Liver (tissue), 9 donors: ENCODE results near the gene SPATC1L. TPM values are rescaled to one million over a fixed set of nuclear protein-coding genes. Genes with fewer than 3 reads are reported as not detected.

Experiments used
- DNase-seq: peaks from one replicate; pipeline ENCODE4 v3.0.0-alpha.2; 2017; ENCODE audit warnings: low spot score
- H3K27ac ChIP-seq, 2 donors: one replicate each; pipeline ENCODE4 v1.7.0; 2013; ENCODE audit warnings: inconsistent platforms in 2 of 2, low read length in 2 of 2, control low read depth in 1 of 2, low read depth in 1 of 2, mild to moderate bottlenecking in 1 of 2
- H3K27me3 ChIP-seq, 4 donors: one replicate each; pipeline versions ENCODE4 v1.6.1 to v1.7.0; 2013; ENCODE audit warnings: low read length in 3 of 4, inconsistent platforms in 1 of 4, mild to moderate bottlenecking in 1 of 4, moderate library complexity in 1 of 4; ENCODE audit not compliant: control insufficient read depth in 4 of 4, insufficient read depth in 4 of 4
- H3K36me3 ChIP-seq, 4 donors: one replicate each; pipeline versions ENCODE4 v1.6.1 to v1.7.0; 2013; ENCODE audit warnings: low read length in 3 of 4, mild to moderate bottlenecking in 3 of 4, low read depth in 1 of 4, moderate library complexity in 1 of 4; ENCODE audit not compliant: control insufficient read depth in 4 of 4, insufficient read depth in 3 of 4
- H3K4me1 ChIP-seq, 4 donors: one replicate each; pipeline versions ENCODE4 v1.6.1 to v1.7.0; 2013; ENCODE audit warnings: low read length in 3 of 4, mild to moderate bottlenecking in 3 of 4, moderate library complexity in 1 of 4; ENCODE audit not compliant: control insufficient read depth in 4 of 4, insufficient read depth in 4 of 4
- H3K4me3 ChIP-seq, 3 donors: one replicate each; pipeline versions ENCODE4 v1.6.1 to v1.7.0; 2013; ENCODE audit warnings: low read length in 3 of 3, control low read depth in 1 of 3, low read depth in 1 of 3, mild to moderate bottlenecking in 1 of 3
- H3K9ac ChIP-seq, 2 donors: one replicate each; pipeline ENCODE4 v1.7.0; 2013; ENCODE audit warnings: low read length in 2 of 2, mild to moderate bottlenecking in 2 of 2, moderate library complexity in 2 of 2, control low read depth in 1 of 2, low read depth in 1 of 2
- H3K9me3 ChIP-seq, 4 donors: one replicate each; pipeline versions ENCODE4 v1.6.1 to v1.7.0; 2013; ENCODE audit warnings: low read length in 3 of 4; ENCODE audit not compliant: control insufficient read depth in 4 of 4
- EGR1 ChIP-seq, 2 donors: IDR thresholded peaks; 2 replicates each; pipeline ENCODE4 v1.6.1; 2016 to 2018; ENCODE audit warnings: antibody characterized with exemption in 2 of 2, low read depth in 2 of 2
- FOXA1 ChIP-seq: IDR thresholded peaks from 2 replicates; pipeline ENCODE4 v1.6.1; 2016; ENCODE audit warnings: antibody characterized with exemption
- FOXA2 ChIP-seq: IDR thresholded peaks from 2 replicates; pipeline ENCODE4 v1.6.1; 2016; ENCODE audit warnings: antibody characterized with exemption
- GABPA ChIP-seq, 2 donors: IDR thresholded peaks in 1 of 2; conservative IDR thresholded peaks in 1 of 2; 2 replicates each; pipeline ENCODE4 v1.6.1; 2016; ENCODE audit warnings: antibody characterized with exemption in 2 of 2, mild to moderate bottlenecking in 1 of 2, moderate library complexity in 1 of 2
- HNF4A ChIP-seq, 2 donors: conservative IDR thresholded peaks; 2 replicates each; pipeline ENCODE4 v1.6.1; 2016; ENCODE audit warnings: antibody characterized with exemption in 2 of 2, mild to moderate bottlenecking in 2 of 2
- RAD21 ChIP-seq, 2 donors: IDR thresholded peaks; 2 replicates each; pipeline ENCODE4 v1.6.1; 2016; ENCODE audit warnings: antibody characterized with exemption in 2 of 2, mild to moderate bottlenecking in 2 of 2
- RXRA ChIP-seq, 2 donors: IDR thresholded peaks; 2 replicates each; pipeline ENCODE4 v1.6.1; 2017 to 2018; ENCODE audit warnings: antibody characterized with exemption in 2 of 2, mild to moderate bottlenecking in 1 of 2
- SP1 ChIP-seq: IDR thresholded peaks from 2 replicates; pipeline ENCODE4 v1.6.1; 2018; ENCODE audit warnings: antibody characterized with exemption, mild to moderate bottlenecking
- TAF1 ChIP-seq: conservative IDR thresholded peaks from 2 replicates; pipeline ENCODE4 v1.6.1; 2016; ENCODE audit warnings: antibody characterized with exemption, mild to moderate bottlenecking
- YY1 ChIP-seq: IDR thresholded peaks from 2 replicates; pipeline ENCODE4 v1.6.1; 2016; ENCODE audit warnings: antibody characterized with exemption, mild to moderate bottlenecking
- WGBS: extraction: QIAGEN DNeasy Blood & Tissue Kit; methylation state at CpG from one replicate; pipeline ENCODE4 v1.1.7; 2013; 5-methylcytosine and 5-hydroxymethylcytosine counted together
- polyA plus RNA-seq, 2 donors: library from polyadenylated mRNA; stranded (reverse) in 1 of 2; unstranded in 1 of 2; fragments of 200-250 nt in 1 of 2; fragments of >200 nt in 1 of 2; fragmentation: Nextera tagmentation in 1 of 2; extraction: Ambion mirVana in 1 of 2; gene quantifications; one replicate each; pipeline versions ENCODE4 v1.2.1 to v1.2.3, GENCODE V29; 2013 to 2015
- total RNA-seq, 2 donors: library from RNA; depleted of rRNA; stranded (reverse); fragments of >200 nt; gene quantifications; one replicate each; pipeline ENCODE4 v1.2.3, GENCODE V29; 2014
- TF ChIP-seq, protein P1 (sequence below): IDR thresholded peaks from 2 replicates; pipeline ENCODE4 v1.6.1; 2016; ENCODE audit warnings: antibody characterized with exemption, mild to moderate bottlenecking
- TF ChIP-seq, protein P2 (sequence below): fragments of 150-350 bp; IDR thresholded peaks from 2 replicates; pipeline ENCODE4 v1.5.1; 2017; ENCODE audit warnings: improper control_type of control experiment, low read depth, low read length; ENCODE audit not compliant: missing input control
- TF ChIP-seq, protein P3 (sequence below): IDR thresholded peaks from 2 replicates; pipeline ENCODE4 v1.6.1; 2016; ENCODE audit warnings: antibody characterized with exemption
- TF ChIP-seq, protein P4 (sequence below): IDR thresholded peaks from 2 replicates; pipeline ENCODE4 v1.6.1; 2016; ENCODE audit warnings: antibody characterized with exemption
- TF ChIP-seq, protein P5 (sequence below): IDR thresholded peaks from 2 replicates; pipeline ENCODE4 v1.6.1; 2016; ENCODE audit warnings: antibody characterized with exemption
- donor health status: healthy.
- donor health status: healthy.
- donor health status: healthy.
- donor health status: healthy.
- donor health status: healthy.

SPATC1L gene
- total and polyA plus RNA-seq, 4 donors = 0.33 to 3.5 (median 0.79) TPM

DNA sequence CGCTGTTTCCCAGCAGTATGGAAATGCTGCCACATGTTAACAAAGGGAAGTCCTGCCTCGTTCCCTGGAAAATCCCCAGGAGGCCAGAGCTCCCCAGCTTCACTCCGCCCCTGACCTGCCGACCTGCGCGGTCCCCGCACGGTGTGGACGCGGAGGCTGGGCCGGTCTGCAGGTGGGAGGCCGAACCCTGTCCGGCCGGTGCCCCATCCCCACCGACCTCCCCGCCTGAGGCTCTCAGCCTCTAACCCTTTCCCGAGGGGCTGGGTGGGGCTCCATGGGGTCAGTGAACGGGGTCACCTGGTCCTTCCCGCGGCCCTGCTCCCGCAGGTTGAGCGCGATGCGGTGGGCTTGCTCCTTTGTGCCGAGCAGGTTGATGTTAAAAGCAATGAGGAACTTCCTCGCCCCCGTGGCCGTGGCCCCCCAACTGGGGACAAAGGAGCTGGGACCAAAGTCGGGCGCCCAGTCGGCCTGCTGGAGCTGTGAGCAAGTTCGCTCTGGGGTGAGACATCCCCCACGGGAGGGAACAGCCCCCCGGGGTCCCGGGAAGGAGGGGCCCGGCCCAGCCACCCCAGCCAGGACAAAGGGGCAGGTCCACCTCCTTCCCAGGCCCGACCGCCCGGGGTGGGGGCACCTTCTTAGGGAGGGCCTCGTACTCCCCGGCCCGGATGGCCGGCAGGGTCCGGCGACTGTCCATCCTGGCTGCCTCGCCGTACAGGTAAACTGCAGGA lies 32.8 kb downstream of the SPATC1L start:
- Histone ChIP-seq H3K9ac (no peak overlapping the region), H3K36me3 (peaks cover 14 to 30% (median 24%) of the 10 kb centered on the region in 4 donors), H3K4me3 (no peak overlapping the region), H3K4me1 (peaks cover 4 to 38% (median 16%) of the 10 kb centered on the region in 4 donors), H3K27ac (no peak overlapping the region), H3K27me3 (no peaks in the 10 kb centered on the region), H3K9me3 (no peaks in the 10 kb centered on the region)
- WGBS = 88% methylated on average over 47 of the region's 47 CpGs
- TF ChIP-seq TAF1 (no peak), FOXA1 (no peak)
- TF ChIP-seq, protein P1, sequence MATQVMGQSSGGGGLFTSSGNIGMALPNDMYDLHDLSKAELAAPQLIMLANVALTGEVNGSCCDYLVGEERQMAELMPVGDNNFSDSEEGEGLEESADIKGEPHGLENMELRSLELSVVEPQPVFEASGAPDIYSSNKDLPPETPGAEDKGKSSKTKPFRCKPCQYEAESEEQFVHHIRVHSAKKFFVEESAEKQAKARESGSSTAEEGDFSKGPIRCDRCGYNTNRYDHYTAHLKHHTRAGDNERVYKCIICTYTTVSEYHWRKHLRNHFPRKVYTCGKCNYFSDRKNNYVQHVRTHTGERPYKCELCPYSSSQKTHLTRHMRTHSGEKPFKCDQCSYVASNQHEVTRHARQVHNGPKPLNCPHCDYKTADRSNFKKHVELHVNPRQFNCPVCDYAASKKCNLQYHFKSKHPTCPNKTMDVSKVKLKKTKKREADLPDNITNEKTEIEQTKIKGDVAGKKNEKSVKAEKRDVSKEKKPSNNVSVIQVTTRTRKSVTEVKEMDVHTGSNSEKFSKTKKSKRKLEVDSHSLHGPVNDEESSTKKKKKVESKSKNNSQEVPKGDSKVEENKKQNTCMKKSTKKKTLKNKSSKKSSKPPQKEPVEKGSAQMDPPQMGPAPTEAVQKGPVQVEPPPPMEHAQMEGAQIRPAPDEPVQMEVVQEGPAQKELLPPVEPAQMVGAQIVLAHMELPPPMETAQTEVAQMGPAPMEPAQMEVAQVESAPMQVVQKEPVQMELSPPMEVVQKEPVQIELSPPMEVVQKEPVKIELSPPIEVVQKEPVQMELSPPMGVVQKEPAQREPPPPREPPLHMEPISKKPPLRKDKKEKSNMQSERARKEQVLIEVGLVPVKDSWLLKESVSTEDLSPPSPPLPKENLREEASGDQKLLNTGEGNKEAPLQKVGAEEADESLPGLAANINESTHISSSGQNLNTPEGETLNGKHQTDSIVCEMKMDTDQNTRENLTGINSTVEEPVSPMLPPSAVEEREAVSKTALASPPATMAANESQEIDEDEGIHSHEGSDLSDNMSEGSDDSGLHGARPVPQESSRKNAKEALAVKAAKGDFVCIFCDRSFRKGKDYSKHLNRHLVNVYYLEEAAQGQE = no peak
- DNase-seq = peak; percentile 36

DNA sequence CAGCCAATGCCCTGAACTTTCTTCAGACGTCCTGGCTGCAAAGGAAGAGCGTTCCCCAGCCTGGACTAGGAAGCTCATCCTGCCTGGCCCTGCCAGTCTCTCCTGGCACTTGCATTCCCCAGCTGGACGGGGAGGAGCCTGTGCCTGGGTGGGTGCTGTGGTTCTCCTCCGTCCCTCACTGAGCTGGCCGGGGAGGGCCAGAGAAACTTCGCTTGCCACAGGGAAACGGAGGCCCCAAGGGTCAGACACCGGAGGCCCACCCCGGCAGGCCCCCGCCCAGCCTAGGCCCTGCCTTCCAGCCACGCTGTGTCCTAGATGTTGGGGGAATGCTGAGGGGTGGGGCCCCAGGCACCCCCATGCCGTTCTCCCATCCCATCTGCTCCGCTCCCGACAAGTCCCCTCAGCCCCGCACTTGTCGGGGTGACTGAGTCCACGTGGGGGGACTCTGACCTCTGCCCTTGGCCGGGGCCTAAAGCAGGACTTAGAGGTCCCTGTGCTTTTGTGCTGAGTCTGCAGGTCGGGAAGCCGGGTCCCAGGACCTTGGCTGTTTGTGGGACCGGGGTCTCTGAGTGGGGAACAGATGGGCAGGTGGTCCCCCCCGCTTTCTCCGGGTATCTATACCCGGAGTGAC lies 33.7 kb downstream of the SPATC1L start:
- Histone ChIP-seq H3K27me3 (no peaks in the 10 kb centered on the region), H3K9me3 (no peaks in the 10 kb centered on the region), H3K4me3 (no peak overlapping the region), H3K9ac (no peak overlapping the region), H3K4me1 (peaks cover 2 to 30% (median 11%) of the 10 kb centered on the region in 4 donors), H3K36me3 (peaks cover 18 to 34% (median 25%) of the 10 kb centered on the region in 4 donors), H3K27ac (no peak overlapping the region)
- 84% methylated on average over 24 of the region's 24 CpGs for WGBS
- TF ChIP-seq FOXA1 (no peak), YY1 (no peak), GABPA (IDR thresholded peaks at IDR 0.05 in 1 of 2, conservative IDR thresholded peaks at IDR 0.05 in 1 of 2) (no peak)
- TF ChIP-seq, protein P2, sequence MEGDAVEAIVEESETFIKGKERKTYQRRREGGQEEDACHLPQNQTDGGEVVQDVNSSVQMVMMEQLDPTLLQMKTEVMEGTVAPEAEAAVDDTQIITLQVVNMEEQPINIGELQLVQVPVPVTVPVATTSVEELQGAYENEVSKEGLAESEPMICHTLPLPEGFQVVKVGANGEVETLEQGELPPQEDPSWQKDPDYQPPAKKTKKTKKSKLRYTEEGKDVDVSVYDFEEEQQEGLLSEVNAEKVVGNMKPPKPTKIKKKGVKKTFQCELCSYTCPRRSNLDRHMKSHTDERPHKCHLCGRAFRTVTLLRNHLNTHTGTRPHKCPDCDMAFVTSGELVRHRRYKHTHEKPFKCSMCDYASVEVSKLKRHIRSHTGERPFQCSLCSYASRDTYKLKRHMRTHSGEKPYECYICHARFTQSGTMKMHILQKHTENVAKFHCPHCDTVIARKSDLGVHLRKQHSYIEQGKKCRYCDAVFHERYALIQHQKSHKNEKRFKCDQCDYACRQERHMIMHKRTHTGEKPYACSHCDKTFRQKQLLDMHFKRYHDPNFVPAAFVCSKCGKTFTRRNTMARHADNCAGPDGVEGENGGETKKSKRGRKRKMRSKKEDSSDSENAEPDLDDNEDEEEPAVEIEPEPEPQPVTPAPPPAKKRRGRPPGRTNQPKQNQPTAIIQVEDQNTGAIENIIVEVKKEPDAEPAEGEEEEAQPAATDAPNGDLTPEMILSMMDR = no peak
- TF ChIP-seq, protein P3, sequence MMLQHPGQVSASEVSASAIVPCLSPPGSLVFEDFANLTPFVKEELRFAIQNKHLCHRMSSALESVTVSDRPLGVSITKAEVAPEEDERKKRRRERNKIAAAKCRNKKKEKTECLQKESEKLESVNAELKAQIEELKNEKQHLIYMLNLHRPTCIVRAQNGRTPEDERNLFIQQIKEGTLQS = no peak
- peak; percentile 34 for DNase-seq

DNA sequence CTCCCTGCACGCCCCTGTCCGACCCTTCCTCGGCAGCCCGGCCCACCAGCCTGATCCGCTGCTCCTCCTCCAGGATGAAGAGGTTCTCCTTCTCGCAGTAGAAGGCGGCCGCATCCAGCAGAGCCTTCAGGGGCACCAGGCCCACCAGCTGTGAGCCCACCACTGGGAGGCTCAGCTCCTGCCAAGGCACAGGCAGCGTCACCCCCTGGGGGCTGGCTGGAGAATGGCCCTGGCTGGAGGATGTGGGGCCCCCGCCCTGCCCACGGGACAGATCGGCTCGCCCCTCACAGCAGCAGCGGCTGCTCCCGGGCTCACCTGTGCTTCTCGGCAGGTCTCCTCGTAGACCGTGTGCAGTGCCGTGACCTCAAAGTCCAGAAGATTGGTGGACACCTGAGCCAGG lies 34.2 kb downstream of the SPATC1L start:
- DNase-seq = no peak
- 78% methylated on average over 19 of the region's 19 CpGs for WGBS
- Histone ChIP-seq H3K27me3 (no peaks in the 10 kb centered on the region), H3K4me1 (peaks cover 2 to 28% (median 10%) of the 10 kb centered on the region in 4 donors), H3K27ac (no peak overlapping the region), H3K36me3 (peaks cover 21 to 34% (median 25%) of the 10 kb centered on the region in 4 donors), H3K9me3 (no peaks in the 10 kb centered on the region), H3K9ac (no peak overlapping the region), H3K4me3 (no peak overlapping the region)
- TF ChIP-seq RAD21 (IDR thresholded peaks at IDR 0.05) (no peak), FOXA2 (no peak), YY1 (no peak), SP1 (no peak), HNF4A (conservative IDR thresholded peaks at IDR 0.05) (no peak), EGR1 (IDR thresholded peaks at IDR 0.05; ENCODE audit: low read depth in 2 of 2) (no peak), TAF1 (no peak), GABPA (IDR thresholded peaks at IDR 0.05 in 1 of 2, conservative IDR thresholded peaks at IDR 0.05 in 1 of 2) (no peak), RXRA (IDR thresholded peaks at IDR 0.05) (no peak)
- TF ChIP-seq, protein P2 = no peak
- TF ChIP-seq, protein P4, sequence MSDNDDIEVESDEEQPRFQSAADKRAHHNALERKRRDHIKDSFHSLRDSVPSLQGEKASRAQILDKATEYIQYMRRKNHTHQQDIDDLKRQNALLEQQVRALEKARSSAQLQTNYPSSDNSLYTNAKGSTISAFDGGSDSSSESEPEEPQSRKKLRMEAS = no peak
- TF ChIP-seq, protein P5, sequence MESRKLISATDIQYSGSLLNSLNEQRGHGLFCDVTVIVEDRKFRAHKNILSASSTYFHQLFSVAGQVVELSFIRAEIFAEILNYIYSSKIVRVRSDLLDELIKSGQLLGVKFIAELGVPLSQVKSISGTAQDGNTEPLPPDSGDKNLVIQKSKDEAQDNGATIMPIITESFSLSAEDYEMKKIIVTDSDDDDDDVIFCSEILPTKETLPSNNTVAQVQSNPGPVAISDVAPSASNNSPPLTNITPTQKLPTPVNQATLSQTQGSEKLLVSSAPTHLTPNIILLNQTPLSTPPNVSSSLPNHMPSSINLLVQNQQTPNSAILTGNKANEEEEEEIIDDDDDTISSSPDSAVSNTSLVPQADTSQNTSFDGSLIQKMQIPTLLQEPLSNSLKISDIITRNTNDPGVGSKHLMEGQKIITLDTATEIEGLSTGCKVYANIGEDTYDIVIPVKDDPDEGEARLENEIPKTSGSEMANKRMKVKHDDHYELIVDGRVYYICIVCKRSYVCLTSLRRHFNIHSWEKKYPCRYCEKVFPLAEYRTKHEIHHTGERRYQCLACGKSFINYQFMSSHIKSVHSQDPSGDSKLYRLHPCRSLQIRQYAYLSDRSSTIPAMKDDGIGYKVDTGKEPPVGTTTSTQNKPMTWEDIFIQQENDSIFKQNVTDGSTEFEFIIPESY = no peak
